VCaP (cell line): ENCODE measurements around the gene WSCD1.
A peak's percentile ranks its signal among the peaks of the same experiment; 100 is the strongest.

Experiments
- H3K27ac ChIP-seq: fragments of 450-650 bp; 2 replicates; pipeline ENCODE4 v1.5.1; 2017
- TF ChIP-seq, protein P1 (sequence below): fragments of 450-650 bp; conservative IDR thresholded peaks from 2 replicates; pipeline ENCODE4 v1.5.1; 2017; ENCODE audit warnings: mild to moderate bottlenecking, moderate library complexity

The WSCD1 gene

DNA sequence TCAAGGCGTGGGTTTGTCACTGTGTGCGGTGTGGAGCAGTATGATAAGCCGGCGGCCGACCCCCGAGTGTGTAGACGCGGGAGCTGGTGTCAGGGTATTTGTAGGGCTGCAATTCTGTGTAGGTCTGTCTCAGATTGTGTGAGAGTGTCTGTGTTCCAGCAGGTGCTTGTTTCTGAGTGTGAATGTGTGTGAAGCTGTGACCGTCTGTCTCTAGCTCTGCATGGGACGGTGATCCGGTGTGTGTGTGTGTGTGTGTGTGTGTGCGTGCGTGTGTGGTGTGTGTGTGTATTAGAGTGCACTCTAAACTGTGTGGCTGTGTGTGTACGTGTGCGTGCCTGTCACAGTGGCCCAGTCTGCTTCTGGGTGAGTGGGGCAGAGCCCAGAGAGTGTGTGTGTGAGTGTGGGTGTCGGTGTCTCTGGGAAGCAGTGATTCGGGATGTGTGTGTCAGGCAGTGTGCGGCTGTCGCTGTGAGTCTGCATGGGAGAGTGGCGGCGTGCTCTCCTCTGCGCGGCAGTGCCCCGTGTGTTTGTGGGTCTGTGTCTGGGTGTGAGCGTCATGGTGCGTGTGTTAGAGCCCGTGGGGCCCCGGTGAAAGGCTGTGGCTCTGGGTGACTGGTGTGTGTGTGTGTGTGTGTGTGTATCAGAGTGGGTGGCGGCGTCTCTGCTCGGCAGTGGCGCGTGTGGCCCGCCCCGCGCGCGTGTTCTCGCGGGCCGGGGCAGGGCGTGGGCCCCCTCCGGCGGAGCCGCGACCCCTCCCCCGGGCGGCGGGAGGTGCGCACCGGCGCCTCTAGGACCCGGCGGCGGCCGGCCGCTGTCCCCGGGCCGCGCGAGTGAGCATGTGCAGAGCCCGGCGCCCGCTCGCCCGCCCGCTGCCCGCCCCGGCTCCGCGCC, at the start of gene WSCD1:
Gene WSCD1, plus strand, starts transcription at position 841 of the 891 bp plus-strand sequence. CDS start 10,280 bp downstream, outside the sequence.
- TF ChIP-seq, protein P1, sequence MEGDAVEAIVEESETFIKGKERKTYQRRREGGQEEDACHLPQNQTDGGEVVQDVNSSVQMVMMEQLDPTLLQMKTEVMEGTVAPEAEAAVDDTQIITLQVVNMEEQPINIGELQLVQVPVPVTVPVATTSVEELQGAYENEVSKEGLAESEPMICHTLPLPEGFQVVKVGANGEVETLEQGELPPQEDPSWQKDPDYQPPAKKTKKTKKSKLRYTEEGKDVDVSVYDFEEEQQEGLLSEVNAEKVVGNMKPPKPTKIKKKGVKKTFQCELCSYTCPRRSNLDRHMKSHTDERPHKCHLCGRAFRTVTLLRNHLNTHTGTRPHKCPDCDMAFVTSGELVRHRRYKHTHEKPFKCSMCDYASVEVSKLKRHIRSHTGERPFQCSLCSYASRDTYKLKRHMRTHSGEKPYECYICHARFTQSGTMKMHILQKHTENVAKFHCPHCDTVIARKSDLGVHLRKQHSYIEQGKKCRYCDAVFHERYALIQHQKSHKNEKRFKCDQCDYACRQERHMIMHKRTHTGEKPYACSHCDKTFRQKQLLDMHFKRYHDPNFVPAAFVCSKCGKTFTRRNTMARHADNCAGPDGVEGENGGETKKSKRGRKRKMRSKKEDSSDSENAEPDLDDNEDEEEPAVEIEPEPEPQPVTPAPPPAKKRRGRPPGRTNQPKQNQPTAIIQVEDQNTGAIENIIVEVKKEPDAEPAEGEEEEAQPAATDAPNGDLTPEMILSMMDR: no peak
- peak within 1 kb of the TSS; percentile 34; the same call in 1 of the 2 replicates for H3K27ac ChIP-seq

DNA sequence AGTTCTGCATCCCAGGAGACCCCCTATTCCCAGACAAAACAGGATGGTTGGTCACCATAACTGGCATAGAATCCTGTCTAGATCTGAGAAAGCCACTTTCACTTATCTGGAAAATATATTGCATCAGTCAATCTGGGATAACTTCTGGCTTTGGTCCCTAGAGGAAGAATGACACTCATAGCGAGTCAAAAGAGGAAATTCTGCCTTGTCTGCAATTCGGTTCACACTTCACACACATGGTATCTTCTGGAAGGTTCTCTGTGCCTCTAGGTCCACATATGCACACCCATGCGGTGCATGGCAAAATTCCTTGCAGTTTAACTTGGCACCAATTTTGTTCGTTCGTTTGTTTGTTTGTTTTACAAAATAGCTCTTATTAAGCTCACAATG, 49.2 kb upstream of the WSCD1 start:
- TF ChIP-seq, protein P1: no peak
- no peak overlapping the region for H3K27ac ChIP-seq

DNA sequence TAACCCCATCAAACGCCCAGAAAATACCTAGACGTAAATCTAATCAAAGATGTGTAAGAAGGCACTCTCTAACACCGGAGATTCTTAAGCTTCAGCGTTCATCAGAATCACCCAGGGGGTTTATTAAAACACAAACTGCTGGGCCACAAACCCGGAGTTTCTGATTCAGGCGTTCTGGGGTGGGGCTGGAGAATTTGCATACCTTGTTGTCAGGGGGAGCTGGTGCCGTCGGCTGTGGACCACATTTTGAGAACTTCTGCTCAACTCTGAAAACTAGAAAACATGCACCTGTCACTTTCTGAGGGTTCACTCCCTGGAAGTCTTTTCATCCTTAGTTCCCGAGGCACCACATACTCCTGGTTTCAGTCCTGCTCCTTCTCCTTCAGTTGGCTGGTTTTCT, 48.6 kb upstream of the WSCD1 start:
- no peak overlapping the region for H3K27ac ChIP-seq
- TF ChIP-seq, protein P1: no peak

DNA sequence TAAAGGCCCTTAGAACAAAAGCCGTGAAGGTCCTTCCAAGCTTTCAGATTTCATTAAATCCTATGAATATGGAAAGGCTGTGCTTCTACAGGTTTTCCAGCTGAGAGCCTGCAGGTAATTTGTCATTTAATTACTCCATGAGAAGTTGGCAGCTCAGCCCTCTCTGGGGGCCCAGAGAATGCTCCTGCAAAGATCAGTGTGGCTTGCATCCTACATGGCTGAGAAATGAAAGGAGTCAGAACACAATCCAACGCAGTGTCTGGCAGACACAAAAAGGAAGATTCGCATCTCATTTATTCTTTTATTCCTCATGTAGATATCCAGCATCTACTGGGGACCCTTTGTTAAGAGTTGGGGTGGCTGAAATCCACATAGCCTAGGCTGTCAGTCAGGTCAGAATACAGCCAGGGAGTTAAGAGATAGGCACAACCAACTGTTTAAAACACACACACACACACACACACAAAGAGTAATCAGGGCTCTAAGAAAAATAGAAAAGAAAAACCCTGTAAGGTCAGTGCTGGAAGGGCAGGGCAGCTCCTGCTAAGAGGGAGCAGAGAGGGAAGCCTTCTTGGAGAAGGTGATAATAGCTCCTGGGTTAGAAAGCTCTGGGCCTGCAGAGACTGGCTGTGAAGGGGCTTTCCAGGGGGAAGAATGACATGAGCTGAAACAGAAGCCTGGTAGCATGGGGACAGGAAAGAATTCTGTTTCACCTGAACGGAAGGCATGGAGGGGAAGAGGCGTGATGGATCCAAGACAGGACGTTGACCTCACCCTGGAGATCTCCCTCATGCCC, 46.9 kb upstream of the WSCD1 start:
- TF ChIP-seq, protein P1: no peak
- no peak overlapping the region for H3K27ac ChIP-seq

DNA sequence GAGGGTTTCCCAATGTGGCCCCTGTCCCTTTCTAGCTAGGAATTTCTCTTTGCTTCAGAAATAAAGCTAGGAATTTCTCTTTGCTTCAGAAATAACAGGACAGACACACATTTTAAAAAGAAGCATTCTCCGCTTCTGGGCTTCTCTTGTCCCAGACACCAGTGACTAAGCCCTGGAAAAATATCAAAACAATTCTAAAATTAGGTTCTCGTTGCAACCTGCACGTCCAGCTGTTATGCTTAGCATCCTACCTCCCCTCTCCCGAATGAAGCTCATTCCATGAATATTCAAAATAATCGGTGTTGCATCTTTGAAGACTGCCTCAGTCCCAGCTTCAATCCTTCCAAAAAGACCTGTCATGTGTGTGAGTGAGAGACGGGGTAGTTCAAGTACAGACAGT, 45.6 kb upstream of the WSCD1 start:
- TF ChIP-seq, protein P1: no peak
- H3K27ac ChIP-seq: no peak overlapping the region

DNA sequence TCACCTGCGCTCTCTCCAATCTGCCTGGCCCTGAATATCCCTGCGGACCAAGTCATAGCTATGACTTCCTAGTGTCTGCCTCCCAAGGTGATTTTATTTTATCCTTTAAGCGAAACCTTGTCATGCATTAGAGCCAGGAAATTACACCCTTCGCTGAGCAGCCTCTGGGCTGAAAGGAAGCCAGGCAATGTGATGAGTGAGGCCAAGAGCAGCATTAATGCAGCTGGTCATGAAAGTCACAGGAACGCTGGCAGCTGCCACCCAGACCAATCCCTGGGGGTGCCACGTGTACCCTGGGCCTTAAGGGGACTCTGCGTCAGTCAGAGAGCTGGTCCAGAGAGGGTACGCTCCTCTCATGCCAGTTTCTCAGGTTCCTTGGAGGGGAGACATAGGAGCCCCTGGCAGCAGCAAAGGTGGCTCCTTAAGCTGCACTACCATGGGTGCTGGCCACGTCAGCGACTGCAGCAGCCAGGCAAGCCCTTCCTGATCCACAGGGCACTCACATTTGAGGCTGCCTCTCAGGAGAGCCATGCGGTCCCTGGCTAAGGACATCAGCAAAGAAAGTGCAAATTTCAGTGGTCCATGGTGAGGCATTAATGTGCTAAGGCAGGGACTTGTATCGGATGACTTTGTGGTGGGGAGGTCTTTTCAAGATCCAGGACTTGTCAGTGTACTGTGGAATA, 42.7 kb upstream of the WSCD1 start:
- H3K27ac ChIP-seq: no peak overlapping the region
- TF ChIP-seq, protein P1: no peak

DNA sequence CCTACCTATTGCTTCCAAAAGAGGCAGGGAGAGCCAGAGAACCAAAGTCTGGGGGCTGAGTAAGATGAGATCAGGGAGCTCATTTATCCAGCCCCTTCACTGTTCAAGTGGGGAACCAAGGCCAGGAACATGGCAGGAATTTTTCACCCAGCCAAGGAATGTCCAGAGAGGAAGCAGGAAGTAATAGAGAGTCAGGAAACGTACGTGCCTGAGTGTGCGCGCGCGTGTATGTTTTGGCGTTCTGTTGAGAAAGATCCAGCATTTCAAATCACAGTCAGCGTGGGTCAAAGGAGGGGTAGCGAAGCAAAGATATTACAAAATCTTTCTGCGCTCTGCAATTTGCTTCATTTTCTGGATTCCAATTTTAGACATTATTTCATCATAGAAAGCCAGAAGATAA, 41.9 kb upstream of the WSCD1 start:
- TF ChIP-seq, protein P1: no peak

More for the DNA sequence above, 41.9 kb upstream of the WSCD1 start:
- no peak overlapping the region for H3K27ac ChIP-seq
